Measurements from ENCODE around the gene NBEA. TPM values are rescaled to one million over a fixed set of nuclear protein-coding genes. Genes with fewer than 3 reads are reported as not detected.

Gene NBEA
- total RNA-seq, 1 donor from 2014 or later, result 10.8 TPM

DNA sequence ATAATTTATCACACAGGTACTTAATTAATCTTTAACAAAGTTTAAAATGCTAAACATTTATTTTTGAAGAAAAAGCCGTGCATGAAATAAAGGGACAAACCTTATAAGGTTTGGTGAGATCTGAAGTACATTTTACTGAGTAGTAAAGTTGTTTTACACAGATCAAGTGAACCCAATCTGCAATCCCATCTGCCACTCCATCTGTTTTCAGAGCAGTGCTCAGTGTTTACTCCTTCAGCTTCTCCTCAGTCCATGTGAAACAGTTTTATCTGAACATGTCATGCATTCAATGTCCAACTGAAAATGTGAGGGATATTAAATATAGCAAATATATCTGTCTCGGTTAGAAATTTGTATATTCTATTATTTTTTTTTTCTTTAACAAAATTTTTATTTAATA is 367.6 kb downstream of the NBEA start:
- Mint-ChIP-seq H3K36me3 (ENCODE audit: low read depth) (no peaks in the 10 kb centered on the region), H3K4me3 (no peak overlapping the region), H3K4me1 (no peaks in the 10 kb centered on the region), H3K9me3 (no peaks in the 10 kb centered on the region), H3K27ac (ENCODE audit: unreplicated experiment) (no peak overlapping the region), H3K27me3 (ENCODE audit: low read depth) (no peaks in the 10 kb centered on the region)
- TF ChIP-seq CTCF (conservative IDR thresholded peaks at IDR 0.05), result no peak
- no peak for DNase-seq (ENCODE audit: low read depth, low spot score)

GRCh38 chr13:35332134-35332533 is 390.1 kb downstream of the NBEA start:
- Mint-ChIP-seq H3K27ac (ENCODE audit: unreplicated experiment) (no peak overlapping the region), H3K4me1 (no peaks in the 10 kb centered on the region), H3K9me3 (peaks cover 10% of the 10 kb centered on the region), H3K36me3 (ENCODE audit: low read depth) (peaks cover 14% of the 10 kb centered on the region), H3K27me3 (ENCODE audit: low read depth) (no peaks in the 10 kb centered on the region), H3K4me3 (no peak overlapping the region)
- DNase-seq (ENCODE audit: low read depth, low spot score), result no peak
- no peak for TF ChIP-seq CTCF (conservative IDR thresholded peaks at IDR 0.05)

- Mint-ChIP-seq H3K4me1 (no peaks in the 10 kb centered on the region), H3K4me3 (no peak overlapping the region), H3K27me3 (ENCODE audit: low read depth) (no peaks in the 10 kb centered on the region), H3K27ac (ENCODE audit: unreplicated experiment) (no peak overlapping the region), H3K9me3 (peaks cover 7% of the 10 kb centered on the region), H3K36me3 (ENCODE audit: low read depth) (peaks cover 11% of the 10 kb centered on the region)
- no peak for DNase-seq (ENCODE audit: low read depth, low spot score)
- TF ChIP-seq CTCF (conservative IDR thresholded peaks at IDR 0.05), result no peak
These were observed 391.1 kb downstream of the NBEA start for GRCh38 chr13:35333157-35333556.

DNA sequence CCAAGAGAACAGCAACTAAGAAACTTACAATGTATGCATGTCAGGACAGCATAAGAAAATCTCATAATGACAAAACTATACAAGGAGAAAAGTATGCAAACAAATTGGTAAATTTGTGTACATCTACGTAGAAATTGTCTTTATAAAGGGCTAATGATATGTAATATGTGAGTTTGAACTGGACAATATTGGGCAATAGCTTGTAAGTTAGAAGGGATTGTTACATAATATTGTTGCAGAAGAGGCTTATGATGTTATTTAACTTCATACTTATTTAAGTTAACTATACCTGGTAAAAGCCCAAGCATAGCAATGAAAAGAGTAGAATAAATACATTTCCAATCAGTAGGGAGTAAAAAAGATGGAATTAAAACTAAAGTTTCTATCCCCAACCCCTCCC is 400.4 kb downstream of the NBEA start:
- no peaks in the 10 kb centered on the region for H3K27me3 Mint-ChIP-seq (ENCODE audit: low read depth)
- no peak overlapping the region for H3K4me3 Mint-ChIP-seq
- TF ChIP-seq CTCF (conservative IDR thresholded peaks at IDR 0.05), result no peak

GRCh38 chr13:35343417-35343816 is 401.3 kb downstream of the NBEA start:
- TF ChIP-seq CTCF (conservative IDR thresholded peaks at IDR 0.05), result no peak
- Mint-ChIP-seq H3K4me1 (peaks cover 34% of the 10 kb centered on the region), H3K27ac (ENCODE audit: unreplicated experiment) (no peak overlapping the region)

More for the DNA sequence above, 400.4 kb downstream of the NBEA start:
- H3K4me1 Mint-ChIP-seq, result peaks cover 29% of the 10 kb centered on the region
- no peak for DNase-seq (ENCODE audit: low read depth, low spot score)
- no peak overlapping the region for H3K27ac Mint-ChIP-seq (ENCODE audit: unreplicated experiment)
- H3K9me3 Mint-ChIP-seq, result peaks cover 5% of the 10 kb centered on the region
- peaks cover 2% of the 10 kb centered on the region for H3K36me3 Mint-ChIP-seq (ENCODE audit: low read depth)

GRCh38 chr13:35345992-35346391 is 403.9 kb downstream of the NBEA start:
- peaks cover 43% of the 10 kb centered on the region for H3K4me1 Mint-ChIP-seq
- H3K27ac Mint-ChIP-seq (ENCODE audit: unreplicated experiment), result peak overlapping the region; percentile 21
- H3K9me3 Mint-ChIP-seq, result no peaks in the 10 kb centered on the region
- H3K27me3 Mint-ChIP-seq (ENCODE audit: low read depth), result no peaks in the 10 kb centered on the region
- H3K4me3 Mint-ChIP-seq, result no peak overlapping the region
- no peaks in the 10 kb centered on the region for H3K36me3 Mint-ChIP-seq (ENCODE audit: low read depth)
- no peak for TF ChIP-seq CTCF (conservative IDR thresholded peaks at IDR 0.05)
- DNase-seq (ENCODE audit: low read depth, low spot score), result no peak

More at GRCh38 chr13:35343417-35343816, 401.3 kb downstream of the NBEA start:
- peaks cover 5% of the 10 kb centered on the region for H3K9me3 Mint-ChIP-seq
- H3K4me3 Mint-ChIP-seq, result no peak overlapping the region
- peak; percentile 3 for DNase-seq (ENCODE audit: low read depth, low spot score)
- H3K27me3 Mint-ChIP-seq (ENCODE audit: low read depth), result no peaks in the 10 kb centered on the region
- H3K36me3 Mint-ChIP-seq (ENCODE audit: low read depth), result peaks cover 2% of the 10 kb centered on the region
